ENCODE measurements around the gene USP12. TPM values are rescaled to one million over a fixed set of nuclear protein-coding genes. Genes with fewer than 3 reads are reported as not detected.
A peak's percentile ranks its signal among the peaks of the same experiment; 100 is the strongest.

The USP12 gene
- total RNA-seq, 4 donors from 2014 or later = 25.9 to 57.2 (median 47.8) TPM

GRCh38 chr13:27024776-27025492 is 146.7 kb downstream of the USP12 start:
- H3K27me3 ChIP-seq = no peaks in the 10 kb centered on the region
- in situ Hi-C loops (cut with MboI; ENCODE audit: low pct_ligation_motif_present in 1 of 4, low pct_unique_long_range_greater_than_20kb in 1 of 4, low sequenced_read_pairs in 3 of 4) = no loop called here
- intact Hi-C loops (cut with DNase I; ENCODE audit: low total_unique reads) = loop anchor here (10.0 kb wide), 1 partner anchor 140 kb away; no protein-coding TSS in a partner anchor
- H3K36me3 ChIP-seq = no peaks in the 10 kb centered on the region
- no peak for DNase-seq
- no peak for TF ChIP-seq POLR2AphosphoS5 (IDR thresholded peaks at IDR 0.05)
- no peak for TF ChIP-seq POLR2A (IDR thresholded peaks at IDR 0.05)
- TF ChIP-seq EP300 (IDR thresholded peaks at IDR 0.05; ENCODE audit: low read depth) = no peak
- TF ChIP-seq, protein P1, sequence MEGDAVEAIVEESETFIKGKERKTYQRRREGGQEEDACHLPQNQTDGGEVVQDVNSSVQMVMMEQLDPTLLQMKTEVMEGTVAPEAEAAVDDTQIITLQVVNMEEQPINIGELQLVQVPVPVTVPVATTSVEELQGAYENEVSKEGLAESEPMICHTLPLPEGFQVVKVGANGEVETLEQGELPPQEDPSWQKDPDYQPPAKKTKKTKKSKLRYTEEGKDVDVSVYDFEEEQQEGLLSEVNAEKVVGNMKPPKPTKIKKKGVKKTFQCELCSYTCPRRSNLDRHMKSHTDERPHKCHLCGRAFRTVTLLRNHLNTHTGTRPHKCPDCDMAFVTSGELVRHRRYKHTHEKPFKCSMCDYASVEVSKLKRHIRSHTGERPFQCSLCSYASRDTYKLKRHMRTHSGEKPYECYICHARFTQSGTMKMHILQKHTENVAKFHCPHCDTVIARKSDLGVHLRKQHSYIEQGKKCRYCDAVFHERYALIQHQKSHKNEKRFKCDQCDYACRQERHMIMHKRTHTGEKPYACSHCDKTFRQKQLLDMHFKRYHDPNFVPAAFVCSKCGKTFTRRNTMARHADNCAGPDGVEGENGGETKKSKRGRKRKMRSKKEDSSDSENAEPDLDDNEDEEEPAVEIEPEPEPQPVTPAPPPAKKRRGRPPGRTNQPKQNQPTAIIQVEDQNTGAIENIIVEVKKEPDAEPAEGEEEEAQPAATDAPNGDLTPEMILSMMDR (IDR thresholded peaks at IDR 0.05) = no peak
- peak overlapping the region; percentile 38 to 82 (median 72) for H3K27ac ChIP-seq
- no peaks in the 10 kb centered on the region for H3K9me3 ChIP-seq
- 69 to 72% methylated on average over 5 to 13 of the region's 13 CpGs for WGBS, 2 donors (ENCODE audit: low coverage in 1 of 2)
- H3K4me1 ChIP-seq = peaks cover 8 to 24% (median 17%) of the 10 kb centered on the region in 4 donors
- H3K4me3 ChIP-seq = no peak overlapping the region

GRCh38 chr13:27024074-27024461 is 147.5 kb downstream of the USP12 start:
- no peak overlapping the region for H3K4me3 ChIP-seq
- no peaks in the 10 kb centered on the region for H3K9me3 ChIP-seq
- WGBS, 2 donors (ENCODE audit: low coverage in 1 of 2) = 63% methylated on average over 2 of the region's 2 CpGs
- peak overlapping the region; percentile 65 to 82 (median 74) for H3K27ac ChIP-seq
- intact Hi-C loops (cut with DNase I; ENCODE audit: low total_unique reads) (loop anchor here (10.0 kb wide), 1 partner anchor 141 kb away; no protein-coding TSS in a partner anchor), in situ Hi-C loops (cut with MboI; ENCODE audit: low pct_ligation_motif_present in 1 of 4, low pct_unique_long_range_greater_than_20kb in 1 of 4, low sequenced_read_pairs in 3 of 4) (no loop called here)
- TF ChIP-seq POLR2A (IDR thresholded peaks at IDR 0.05) = no peak
- H3K27me3 ChIP-seq = no peaks in the 10 kb centered on the region
- peaks cover 8 to 33% (median 25%) of the 10 kb centered on the region in 4 donors for H3K4me1 ChIP-seq
- no peak for DNase-seq
- no peaks in the 10 kb centered on the region for H3K36me3 ChIP-seq

GRCh38 chr13:27023385-27024073 is 148.1 kb downstream of the USP12 start:
- Histone ChIP-seq H3K27ac (peak overlapping the region; percentile 65 to 82 (median 74)), H3K4me1 (peaks cover 8 to 38% (median 29%) of the 10 kb centered on the region in 4 donors)
- intact Hi-C loops (cut with DNase I; ENCODE audit: low total_unique reads) = loop anchor here (10.0 kb wide), 1 partner anchor 141 kb away; no protein-coding TSS in a partner anchor

GRCh38 chr13:27022571-27023311 is 148.9 kb downstream of the USP12 start:
- H3K36me3 ChIP-seq = no peaks in the 10 kb centered on the region
- no peak overlapping the region for H3K4me3 ChIP-seq
- intact Hi-C loops (cut with DNase I; ENCODE audit: low total_unique reads) (loop anchor here (10.0 kb wide), 1 partner anchor 142 kb away; no protein-coding TSS in a partner anchor), in situ Hi-C loops (cut with MboI; ENCODE audit: low pct_ligation_motif_present in 1 of 4, low pct_unique_long_range_greater_than_20kb in 1 of 4, low sequenced_read_pairs in 3 of 4) (no loop called here)
- H3K4me1 ChIP-seq = peaks cover 8 to 43% (median 34%) of the 10 kb centered on the region in 4 donors
- no peaks in the 10 kb centered on the region for H3K9me3 ChIP-seq
- 14 to 41% methylated on average over 1 to 9 of the region's 9 CpGs for WGBS, 2 donors (ENCODE audit: low coverage in 1 of 2)
- TF ChIP-seq POLR2A (IDR thresholded peaks at IDR 0.05) = no peak
- TF ChIP-seq POLR2AphosphoS5 (IDR thresholded peaks at IDR 0.05) = peak; percentile 76 to 87 (median 82)
- peak; percentile 62 for TF ChIP-seq EP300 (IDR thresholded peaks at IDR 0.05; ENCODE audit: low read depth)
- TF ChIP-seq, protein P1 (IDR thresholded peaks at IDR 0.05) = no peak
- no peaks in the 10 kb centered on the region for H3K27me3 ChIP-seq
- no peak for DNase-seq
- H3K27ac ChIP-seq = peak overlapping the region; percentile 65 to 82 (median 74)

More at GRCh38 chr13:27023385-27024073, 148.1 kb downstream of the USP12 start:
- Histone ChIP-seq H3K36me3 (no peaks in the 10 kb centered on the region), H3K27me3 (no peaks in the 10 kb centered on the region), H3K4me3 (no peak overlapping the region), H3K9me3 (no peaks in the 10 kb centered on the region)
- in situ Hi-C loops (cut with MboI; ENCODE audit: low pct_ligation_motif_present in 1 of 4, low pct_unique_long_range_greater_than_20kb in 1 of 4, low sequenced_read_pairs in 3 of 4) = no loop called here
- WGBS, 2 donors (ENCODE audit: low coverage in 1 of 2) = 67 to 69% methylated on average over 4 to 8 of the region's 8 CpGs
- no peak for TF ChIP-seq POLR2AphosphoS5 (IDR thresholded peaks at IDR 0.05)
- DNase-seq = no peak
